Testis (tissue), 3 donors: Measurements from ENCODE around the gene AUTS2. TPM values are rescaled to one million over a fixed set of nuclear protein-coding genes. Genes with fewer than 3 reads are reported as not detected.

ENCODE experiments used
- DNase-seq: peaks from one replicate; pipeline ENCODE4 v3.0.0-alpha.2; 2019
- H3K27ac ChIP-seq, 2 donors: fragments of 200-600 bp; sonication (generic); one replicate each; pipeline ENCODE4 v1.5.1; 2019
- H3K27me3 ChIP-seq: fragments of 200-600 bp; sonication (generic); one replicate; pipeline ENCODE4 v1.5.1; 2019
- H3K36me3 ChIP-seq: fragments of 200-600 bp; sonication (generic); one replicate; pipeline ENCODE4 v1.5.1; 2017; ENCODE audit warnings: low read depth; ENCODE audit errors: missing control alignments
- H3K4me1 ChIP-seq: fragments of 200-600 bp; sonication (generic); one replicate; pipeline ENCODE4 v1.5.1; 2019
- H3K4me3 ChIP-seq, 2 donors: fragments of 200-600 bp; sonication (generic); one replicate each; pipeline ENCODE4 v1.5.1; 2017 to 2019
- H3K9me3 ChIP-seq: fragments of 200-600 bp; sonication (generic); one replicate; pipeline ENCODE4 v1.5.1; 2017
- CTCF ChIP-seq, 3 experiments: fragments of 450-650 bp in 2 of 3; fragments of 200-600 bp in 1 of 3; sonication (generic) in 1 of 3; IDR thresholded peaks; one replicate each; pipeline ENCODE4 v1.5.1; 2016 to 2019; ENCODE audit warnings: antibody characterized with exemption in 3 of 3, mild to moderate bottlenecking in 2 of 3, moderate library complexity in 1 of 3
- POLR2A ChIP-seq: fragments of 450-650 bp; IDR thresholded peaks from one replicate; pipeline ENCODE4 v1.6.1; 2017; ENCODE audit warnings: antibody characterized with exemption, mild to moderate bottlenecking, moderate library complexity
- WGBS, 2 donors: methylation state at CpG; one replicate each; pipeline ENCODE4 v1.1.5; 2018; 5-methylcytosine and 5-hydroxymethylcytosine counted together
- intact Hi-C: fragments of 100-400 bp; cut with DNase I; formaldehyde crosslinking; loops from one replicate; pipeline ENCODE4 v1.15.1; 2023; ENCODE audit warnings: low total_unique reads
- polyA plus RNA-seq: library from polyadenylated mRNA; stranded (reverse); fragments of 350-450 nt; fragmentation: Illumina TruSeq; extraction: RNeasy Lipid Tissue Mini Kit (QIAGEN cat#74804); gene quantifications from one replicate; pipeline ENCODE4 v1.2.3, GENCODE V29; 2014; ENCODE audit warnings: low read depth, low replicate concordance; ENCODE audit not compliant: insufficient read depth
- total RNA-seq, 2 donors: library from RNA; depleted of rRNA; stranded (reverse); fragments of >200 nt; gene quantifications; one replicate each; pipeline ENCODE4 v1.2.3, GENCODE V29; 2016

The AUTS2 gene
- total and polyA plus RNA-seq, 3 donors from 2014 or later, result 21.3 to 75.5 (median 56.1) TPM

DNA sequence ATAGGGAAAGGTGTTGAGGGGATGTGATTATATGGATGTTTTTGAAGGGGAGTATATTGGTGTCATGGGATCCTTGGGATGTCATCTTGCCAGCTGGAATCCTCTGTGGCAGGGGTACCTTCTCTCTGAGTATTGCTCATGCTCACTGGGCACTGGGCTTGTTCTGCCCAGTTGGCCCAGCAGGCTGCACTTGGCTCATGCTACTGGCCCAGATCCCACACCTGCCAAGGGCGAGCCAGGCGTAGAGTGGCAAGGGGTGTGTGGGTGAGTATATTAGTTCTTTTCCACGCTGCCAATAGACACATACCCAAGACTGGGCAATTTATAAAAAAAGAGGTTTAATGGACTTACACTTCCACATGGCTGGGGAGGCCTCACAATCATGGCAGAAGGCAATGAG, 311.9 kb downstream of the AUTS2 start:
- WGBS, 2 donors, result 90 to 96% methylated on average over 3 of the region's 3 CpGs
- Histone ChIP-seq H3K4me1 (no peaks in the 10 kb centered on the region), H3K4me3 (no peak overlapping the region), H3K27me3 (no peaks in the 10 kb centered on the region), H3K9me3 (no peaks in the 10 kb centered on the region), H3K36me3 (no peaks in the 10 kb centered on the region), H3K27ac (no peak overlapping the region)
- intact Hi-C loops, result no loop called here
- TF ChIP-seq POLR2A (no peak), CTCF (IDR thresholded peaks at IDR 0.05) (no peak)
- DNase-seq, result no peak

- 95 to 100% methylated on average over 8 of the region's 8 CpGs for WGBS, 2 donors
- H3K36me3 ChIP-seq, result no peaks in the 10 kb centered on the region
- no peak overlapping the region for H3K4me3 ChIP-seq
- intact Hi-C loops, result no loop called here
- H3K4me1 ChIP-seq, result no peaks in the 10 kb centered on the region
- no peak for DNase-seq
- TF ChIP-seq CTCF (IDR thresholded peaks at IDR 0.05), result no peak
- TF ChIP-seq POLR2A, result no peak
- H3K27ac ChIP-seq, result no peak overlapping the region
- no peaks in the 10 kb centered on the region for H3K9me3 ChIP-seq
- no peaks in the 10 kb centered on the region for H3K27me3 ChIP-seq
These were observed 313.1 kb downstream of the AUTS2 start for GRCh38 chr7:69911337-69911736.

- WGBS, 2 donors, result 88 to 93% methylated on average over 6 of the region's 6 CpGs
- DNase-seq, result no peak
- TF ChIP-seq POLR2A, result no peak
- no peak for TF ChIP-seq CTCF (IDR thresholded peaks at IDR 0.05)
- H3K4me1 ChIP-seq, result no peaks in the 10 kb centered on the region
- H3K4me3 ChIP-seq, result no peak overlapping the region
- H3K27me3 ChIP-seq, result no peaks in the 10 kb centered on the region
- intact Hi-C loops, result no loop called here
- no peaks in the 10 kb centered on the region for H3K9me3 ChIP-seq
- no peaks in the 10 kb centered on the region for H3K36me3 ChIP-seq
- no peak overlapping the region for H3K27ac ChIP-seq
These were observed 313.9 kb downstream of the AUTS2 start for GRCh38 chr7:69912141-69912540.

GRCh38 chr7:69912846-69913245, 314.6 kb downstream of the AUTS2 start:
- Histone ChIP-seq H3K36me3 (no peaks in the 10 kb centered on the region), H3K27ac (no peak overlapping the region), H3K4me1 (no peaks in the 10 kb centered on the region), H3K9me3 (no peaks in the 10 kb centered on the region), H3K27me3 (no peaks in the 10 kb centered on the region), H3K4me3 (no peak overlapping the region)
- intact Hi-C loops, result no loop called here
- no peak for DNase-seq
- no peak for TF ChIP-seq POLR2A
- WGBS, 2 donors, result 76 to 80% methylated on average over 1 of the region's 1 CpG

DNA sequence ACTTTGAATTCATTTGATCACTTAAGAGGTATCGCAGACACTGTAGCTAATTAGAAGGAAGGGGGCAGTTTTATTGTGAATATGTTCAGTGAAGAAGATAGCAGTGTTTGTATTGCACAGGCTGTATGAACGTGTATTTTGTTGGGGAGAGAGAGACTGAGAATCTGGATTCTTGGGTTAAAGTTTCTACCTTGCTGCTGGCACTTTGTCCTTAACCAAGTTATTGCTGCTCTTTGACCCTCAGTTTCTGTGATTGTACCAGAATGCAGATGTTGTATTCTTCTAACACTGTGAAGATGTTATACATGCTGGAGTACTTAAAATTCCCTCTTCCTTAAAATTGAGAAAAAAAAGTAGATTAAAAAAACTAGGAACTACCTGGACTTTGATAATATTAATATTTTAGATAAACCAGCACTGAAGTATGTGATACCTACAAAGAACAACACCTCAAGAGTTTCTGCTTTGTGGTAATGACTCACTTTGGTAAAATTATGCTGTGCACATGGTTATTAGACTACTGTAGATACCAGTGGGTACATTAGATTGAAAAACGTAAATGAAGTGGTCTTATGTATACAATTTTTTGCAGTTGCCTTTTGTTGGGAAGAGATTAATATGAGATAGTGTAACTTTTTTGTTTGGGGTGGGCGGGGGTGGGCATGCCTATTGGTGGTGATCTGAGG, 321.3 kb downstream of the AUTS2 start:
- WGBS, 2 donors, result 80 to 82% methylated on average over 4 of the region's 4 CpGs

More for the DNA sequence above, 321.3 kb downstream of the AUTS2 start:
- no peaks in the 10 kb centered on the region for H3K36me3 ChIP-seq
- H3K4me3 ChIP-seq, result no peak overlapping the region
- no peaks in the 10 kb centered on the region for H3K9me3 ChIP-seq
- TF ChIP-seq POLR2A (no peak), CTCF (IDR thresholded peaks at IDR 0.05) (no peak)
- no peaks in the 10 kb centered on the region for H3K4me1 ChIP-seq
- no peaks in the 10 kb centered on the region for H3K27me3 ChIP-seq
- intact Hi-C loops, result no loop called here
- H3K27ac ChIP-seq, result no peak overlapping the region
- no peak for DNase-seq
